WTC11 (cell line): ENCODE measurements around the gene MAP3K7. TPM values are rescaled to one million over a fixed set of nuclear protein-coding genes. Genes with fewer than 3 reads are reported as not detected.

Experiments
- ATAC-seq: fragments of 200-7000 bp; cut with Tn5 transposase; 2 replicates; pipeline ENCODE4 v1.10.0; 2021; ENCODE audit warnings: mild to moderate bottlenecking, moderate library complexity
- CTCF ChIA-PET: fragments of 300-600 bp; sonication (Branson Sonifier 250); formaldehyde crosslinking; loops from one replicate; lab custom pipeline; 2021; ENCODE audit warnings: antibody characterized with exemption; lab: Charles Lee
- POLR2A ChIA-PET: fragments of 350-600 bp; sonication (Branson Sonifier 250); formaldehyde crosslinking; loops from one replicate; lab custom pipeline; 2021; ENCODE audit warnings: antibody characterized with exemption; lab: Charles Lee
- DNase-seq: peaks from one replicate; pipeline ENCODE4 v3.0.0; 2021; ENCODE audit warnings: low spot score
- H3K27ac Mint-ChIP-seq: 2 replicates; pipeline ENCODE4 v1.8.0; 2021; ENCODE audit warnings: mixed read lengths
- H3K27me3 Mint-ChIP-seq: 2 replicates; pipeline ENCODE4 v1.8.0; 2021; ENCODE audit warnings: low read depth, mild to moderate bottlenecking, moderate library complexity, mixed read lengths
- H3K36me3 Mint-ChIP-seq: 2 replicates; pipeline ENCODE4 v1.8.0; 2021; ENCODE audit warnings: mixed read lengths
- H3K4me1 Mint-ChIP-seq: 2 replicates; pipeline ENCODE4 v1.8.0; 2022; ENCODE audit warnings: mixed read lengths
- H3K4me3 Mint-ChIP-seq: 2 replicates; pipeline ENCODE4 v1.8.0; 2021; ENCODE audit warnings: mild to moderate bottlenecking, moderate library complexity, mixed read lengths
- H3K9me3 Mint-ChIP-seq: 2 replicates; pipeline ENCODE4 v1.8.0; 2021; ENCODE audit warnings: mixed read lengths
- CREB1 ChIP-seq: sonication (generic); formaldehyde crosslinking; IDR thresholded peaks from 2 replicates; pipeline ENCODE4 v1.8.0; 2023; ENCODE audit warnings: mild to moderate bottlenecking, missing genetic modification reagents
- CREM ChIP-seq: sonication (generic); formaldehyde crosslinking; IDR thresholded peaks from 2 replicates; pipeline ENCODE4 v1.8.1; 2022; ENCODE audit warnings: mild to moderate bottlenecking, missing genetic modification reagents, moderate library complexity
- ELF4 ChIP-seq: sonication (generic); formaldehyde crosslinking; IDR thresholded peaks from 2 replicates; pipeline ENCODE4 v1.8.1; 2022; ENCODE audit warnings: low read depth, mild to moderate bottlenecking, moderate library complexity, missing genetic modification reagents
- FOXJ3 ChIP-seq: sonication (generic); formaldehyde crosslinking; IDR thresholded peaks from 2 replicates; pipeline ENCODE4 v1.9.0; 2021; ENCODE audit warnings: missing genetic modification reagents, mild to moderate bottlenecking, borderline replicate concordance
- GRHL2 ChIP-seq: fragments of 250-450 bp; sonication (Bioruptor Pico); IDR thresholded peaks from 2 replicates; pipeline ENCODE4 v1.8.0; 2022; ENCODE audit warnings: mild to moderate bottlenecking, moderate library complexity; ENCODE audit not compliant: insufficient replicate concordance, severe bottlenecking
- KAT7 ChIP-seq: sonication (generic); formaldehyde crosslinking; IDR thresholded peaks from 2 replicates; pipeline ENCODE4 v1.8.1; 2023; ENCODE audit warnings: missing genetic modification reagents, mild to moderate bottlenecking, borderline replicate concordance
- MXD4 ChIP-seq: fragments of 250-450 bp; sonication (Bioruptor Pico); IDR thresholded peaks from 2 replicates; pipeline ENCODE4 v1.8.0; 2021; ENCODE audit warnings: mild to moderate bottlenecking, moderate library complexity, borderline replicate concordance
- OVOL2 ChIP-seq: fragments of 250-450 bp; sonication (Bioruptor Pico); IDR thresholded peaks from 2 replicates; pipeline ENCODE4 v1.9.0; 2021; ENCODE audit warnings: mild to moderate bottlenecking, borderline replicate concordance
- SMAD4 ChIP-seq: sonication (generic); formaldehyde crosslinking; IDR thresholded peaks from 2 replicates; pipeline ENCODE4 v1.8.0; 2022; ENCODE audit warnings: mild to moderate bottlenecking, missing genetic modification reagents
- SP1 ChIP-seq: sonication (generic); formaldehyde crosslinking; conservative IDR thresholded peaks from 2 replicates; pipeline ENCODE4 v1.8.1; 2022; ENCODE audit warnings: missing genetic modification reagents
- TCF7 ChIP-seq: sonication (generic); formaldehyde crosslinking; IDR thresholded peaks from 2 replicates; pipeline ENCODE4 v1.8.0; 2022; ENCODE audit warnings: mild to moderate bottlenecking, low read depth, missing genetic modification reagents, moderate library complexity
- ZBTB21 ChIP-seq: sonication (generic); formaldehyde crosslinking; IDR thresholded peaks from 2 replicates; pipeline ENCODE4 v1.8.1; 2023; ENCODE audit warnings: mild to moderate bottlenecking, missing genetic modification reagents, borderline replicate concordance
- ZNF263 ChIP-seq: sonication (generic); formaldehyde crosslinking; IDR thresholded peaks from 2 replicates; pipeline ENCODE4 v1.8.1; 2022; ENCODE audit warnings: low read depth, mild to moderate bottlenecking, moderate library complexity, missing genetic modification reagents
- total RNA-seq: library from RNA; stranded (reverse); gene quantifications from 3 replicates; pipeline ENCODE4 v1.2.3, GENCODE V29; 2021
- TF ChIP-seq, protein P1 (sequence below): sonication (generic); formaldehyde crosslinking; IDR thresholded peaks from 2 replicates; pipeline ENCODE4 v1.8.1; 2023; ENCODE audit warnings: mild to moderate bottlenecking, moderate library complexity, missing genetic modification reagents
- TF ChIP-seq, protein P2 (sequence below): sonication (generic); formaldehyde crosslinking; IDR thresholded peaks from 2 replicates; pipeline ENCODE4 v1.8.1; 2023; ENCODE audit warnings: mild to moderate bottlenecking, missing genetic modification reagents, borderline replicate concordance
- TF ChIP-seq, protein P3 (sequence below): fragments of 250-450 bp; sonication (Bioruptor Pico); conservative IDR thresholded peaks from 2 replicates; pipeline ENCODE4 v1.9.0; 2021; ENCODE audit warnings: mild to moderate bottlenecking
- TF ChIP-seq, protein P4 (sequence below): sonication (generic); formaldehyde crosslinking; IDR thresholded peaks from 2 replicates; pipeline ENCODE4 v1.8.1; 2023; ENCODE audit warnings: mild to moderate bottlenecking, missing genetic modification reagents, moderate library complexity
- TF ChIP-seq, protein P5 (sequence below): sonication (generic); formaldehyde crosslinking; conservative IDR thresholded peaks from 2 replicates; pipeline ENCODE4 v1.8.1; 2022; ENCODE audit warnings: mild to moderate bottlenecking, missing genetic modification reagents
- TF ChIP-seq, protein P6 (sequence below): fragments of 250-450 bp; sonication (Bioruptor Pico); IDR thresholded peaks from 2 replicates; pipeline ENCODE4 v1.9.0; 2021; ENCODE audit warnings: mild to moderate bottlenecking, borderline replicate concordance

MAP3K7 gene
- total RNA-seq, 1 experiment from 2014 or later, result 36.7 TPM

DNA sequence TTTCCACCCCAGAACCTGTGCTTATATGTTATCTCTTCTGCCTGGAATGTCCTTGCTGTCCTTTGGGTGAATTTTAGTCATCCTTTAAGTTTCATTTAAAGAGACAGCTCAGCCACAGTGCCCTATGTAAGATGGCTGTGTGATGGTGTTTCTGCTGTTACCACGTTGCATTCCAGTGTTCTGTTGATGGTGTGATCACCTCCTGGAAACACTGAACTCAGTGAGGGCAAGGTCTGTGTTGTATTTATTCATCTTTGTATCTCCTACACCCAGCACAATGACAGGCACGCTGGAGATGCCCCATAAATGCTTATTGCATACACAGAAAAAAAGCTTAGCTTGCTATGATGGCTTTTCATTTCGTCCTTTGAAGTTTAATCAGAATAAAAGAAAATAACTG is 102.5 kb downstream of the MAP3K7 start (continued):
- TF ChIP-seq TCF7 (CRISPR knock-in tag), result no peak

DNA sequence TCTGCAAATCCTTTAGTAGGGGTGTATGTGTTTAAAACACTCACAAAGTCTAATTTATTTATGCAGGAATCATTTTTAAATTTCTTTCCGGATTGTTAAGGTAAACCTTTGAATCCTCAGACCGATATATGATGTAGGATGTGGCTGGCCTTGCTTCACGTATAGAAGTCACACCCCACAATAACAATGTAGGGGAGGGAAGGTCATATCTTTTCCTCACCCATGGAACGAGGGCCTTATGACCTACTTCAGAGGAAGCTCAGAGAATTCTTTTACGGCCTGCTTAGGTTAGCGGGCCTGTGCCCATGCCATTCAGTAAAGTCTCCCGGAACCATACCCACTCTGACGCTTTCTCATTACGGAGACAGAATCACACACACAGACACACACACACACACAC is 102.9 kb downstream of the MAP3K7 start:
- no peak for ATAC-seq
- H3K4me3 Mint-ChIP-seq, result no peak overlapping the region
- peaks cover 28% of the 10 kb centered on the region for H3K9me3 Mint-ChIP-seq
- POLR2A ChIA-PET, result no interaction called here
- CTCF ChIA-PET, result interaction anchor here (0.9 to 1.8 kb wide), 2 partner anchors 8 to 544 kb away, joined by 4 to 8 read pairs; no protein-coding TSS in a partner anchor
- peaks cover 25% of the 10 kb centered on the region for H3K36me3 Mint-ChIP-seq
- TF ChIP-seq MXD4 (CRISPR knock-in tag), result no peak
- no peak for TF ChIP-seq CREB1 (CRISPR knock-in tag)
- no peak for TF ChIP-seq FOXJ3 (CRISPR knock-in tag)
- TF ChIP-seq, protein P1, sequence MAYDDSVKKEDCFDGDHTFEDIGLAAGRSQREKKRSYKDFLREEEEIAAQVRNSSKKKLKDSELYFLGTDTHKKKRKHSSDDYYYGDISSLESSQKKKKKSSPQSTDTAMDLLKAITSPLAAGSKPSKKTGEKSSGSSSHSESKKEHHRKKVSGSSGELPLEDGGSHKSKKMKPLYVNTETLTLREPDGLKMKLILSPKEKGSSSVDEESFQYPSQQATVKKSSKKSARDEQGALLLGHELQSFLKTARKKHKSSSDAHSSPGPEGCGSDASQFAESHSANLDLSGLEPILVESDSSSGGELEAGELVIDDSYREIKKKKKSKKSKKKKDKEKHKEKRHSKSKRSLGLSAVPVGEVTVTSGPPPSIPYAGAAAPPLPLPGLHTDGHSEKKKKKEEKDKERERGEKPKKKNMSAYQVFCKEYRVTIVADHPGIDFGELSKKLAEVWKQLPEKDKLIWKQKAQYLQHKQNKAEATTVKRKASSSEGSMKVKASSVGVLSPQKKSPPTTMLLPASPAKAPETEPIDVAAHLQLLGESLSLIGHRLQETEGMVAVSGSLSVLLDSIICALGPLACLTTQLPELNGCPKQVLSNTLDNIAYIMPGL, result no peak
- TF ChIP-seq, protein P2, sequence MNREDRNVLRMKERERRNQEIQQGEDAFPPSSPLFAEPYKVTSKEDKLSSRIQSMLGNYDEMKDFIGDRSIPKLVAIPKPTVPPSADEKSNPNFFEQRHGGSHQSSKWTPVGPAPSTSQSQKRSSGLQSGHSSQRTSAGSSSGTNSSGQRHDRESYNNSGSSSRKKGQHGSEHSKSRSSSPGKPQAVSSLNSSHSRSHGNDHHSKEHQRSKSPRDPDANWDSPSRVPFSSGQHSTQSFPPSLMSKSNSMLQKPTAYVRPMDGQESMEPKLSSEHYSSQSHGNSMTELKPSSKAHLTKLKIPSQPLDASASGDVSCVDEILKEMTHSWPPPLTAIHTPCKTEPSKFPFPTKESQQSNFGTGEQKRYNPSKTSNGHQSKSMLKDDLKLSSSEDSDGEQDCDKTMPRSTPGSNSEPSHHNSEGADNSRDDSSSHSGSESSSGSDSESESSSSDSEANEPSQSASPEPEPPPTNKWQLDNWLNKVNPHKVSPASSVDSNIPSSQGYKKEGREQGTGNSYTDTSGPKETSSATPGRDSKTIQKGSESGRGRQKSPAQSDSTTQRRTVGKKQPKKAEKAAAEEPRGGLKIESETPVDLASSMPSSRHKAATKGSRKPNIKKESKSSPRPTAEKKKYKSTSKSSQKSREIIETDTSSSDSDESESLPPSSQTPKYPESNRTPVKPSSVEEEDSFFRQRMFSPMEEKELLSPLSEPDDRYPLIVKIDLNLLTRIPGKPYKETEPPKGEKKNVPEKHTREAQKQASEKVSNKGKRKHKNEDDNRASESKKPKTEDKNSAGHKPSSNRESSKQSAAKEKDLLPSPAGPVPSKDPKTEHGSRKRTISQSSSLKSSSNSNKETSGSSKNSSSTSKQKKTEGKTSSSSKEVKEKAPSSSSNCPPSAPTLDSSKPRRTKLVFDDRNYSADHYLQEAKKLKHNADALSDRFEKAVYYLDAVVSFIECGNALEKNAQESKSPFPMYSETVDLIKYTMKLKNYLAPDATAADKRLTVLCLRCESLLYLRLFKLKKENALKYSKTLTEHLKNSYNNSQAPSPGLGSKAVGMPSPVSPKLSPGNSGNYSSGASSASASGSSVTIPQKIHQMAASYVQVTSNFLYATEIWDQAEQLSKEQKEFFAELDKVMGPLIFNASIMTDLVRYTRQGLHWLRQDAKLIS (CRISPR knock-in tag), result no peak
- TF ChIP-seq ELF4 (CRISPR knock-in tag), result no peak
- TF ChIP-seq ZBTB21 (CRISPR knock-in tag), result no peak
- TF ChIP-seq KAT7, result no peak
- no peak for TF ChIP-seq ZNF263 (CRISPR knock-in tag)
- TF ChIP-seq, protein P3, sequence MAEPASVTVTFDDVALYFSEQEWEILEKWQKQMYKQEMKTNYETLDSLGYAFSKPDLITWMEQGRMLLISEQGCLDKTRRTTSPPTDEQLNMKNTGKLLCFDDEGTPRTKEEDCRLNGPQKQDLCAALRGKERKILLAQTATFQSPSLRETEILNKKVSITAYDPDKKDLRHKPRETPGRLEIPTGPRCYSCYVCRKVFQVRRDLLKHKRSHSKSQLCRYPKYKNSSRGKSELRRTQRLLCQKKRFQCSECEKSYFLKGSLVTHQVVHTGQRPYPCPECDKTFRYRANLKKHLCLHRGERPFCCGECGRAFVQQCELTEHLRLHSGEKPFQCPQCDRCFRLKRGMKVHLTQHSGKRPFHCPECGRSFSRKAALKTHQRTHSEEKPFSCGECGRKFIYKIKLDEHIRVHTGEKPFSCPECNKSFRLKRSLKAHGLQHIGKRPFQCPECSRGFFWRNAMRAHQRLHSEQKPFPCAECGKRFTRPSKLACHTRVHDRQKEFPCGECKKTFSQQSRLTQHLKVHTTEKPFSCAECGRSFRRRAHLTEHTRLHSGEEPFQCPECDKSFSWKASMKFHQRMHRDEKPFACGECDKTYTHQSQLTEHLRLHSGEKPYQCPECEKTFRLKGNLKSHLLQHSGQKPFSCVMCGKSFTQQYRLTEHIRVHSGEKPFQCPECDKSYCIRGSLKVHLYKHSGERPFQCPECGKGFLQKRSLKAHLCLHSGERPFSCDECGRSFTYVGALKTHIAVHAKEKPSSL, result no peak
- TF ChIP-seq, protein P4, sequence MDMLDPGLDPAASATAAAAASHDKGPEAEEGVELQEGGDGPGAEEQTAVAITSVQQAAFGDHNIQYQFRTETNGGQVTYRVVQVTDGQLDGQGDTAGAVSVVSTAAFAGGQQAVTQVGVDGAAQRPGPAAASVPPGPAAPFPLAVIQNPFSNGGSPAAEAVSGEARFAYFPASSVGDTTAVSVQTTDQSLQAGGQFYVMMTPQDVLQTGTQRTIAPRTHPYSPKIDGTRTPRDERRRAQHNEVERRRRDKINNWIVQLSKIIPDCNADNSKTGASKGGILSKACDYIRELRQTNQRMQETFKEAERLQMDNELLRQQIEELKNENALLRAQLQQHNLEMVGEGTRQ (CRISPR knock-in tag), result no peak
- no peak for TF ChIP-seq OVOL2 (CRISPR knock-in tag)
- TF ChIP-seq SMAD4 (CRISPR knock-in tag), result no peak
- TF ChIP-seq, protein P5, sequence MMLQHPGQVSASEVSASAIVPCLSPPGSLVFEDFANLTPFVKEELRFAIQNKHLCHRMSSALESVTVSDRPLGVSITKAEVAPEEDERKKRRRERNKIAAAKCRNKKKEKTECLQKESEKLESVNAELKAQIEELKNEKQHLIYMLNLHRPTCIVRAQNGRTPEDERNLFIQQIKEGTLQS (CRISPR knock-in tag), result no peak
- TF ChIP-seq SP1 (CRISPR knock-in tag), result no peak
- no peak for TF ChIP-seq GRHL2 (CRISPR knock-in tag)
- TF ChIP-seq, protein P6, sequence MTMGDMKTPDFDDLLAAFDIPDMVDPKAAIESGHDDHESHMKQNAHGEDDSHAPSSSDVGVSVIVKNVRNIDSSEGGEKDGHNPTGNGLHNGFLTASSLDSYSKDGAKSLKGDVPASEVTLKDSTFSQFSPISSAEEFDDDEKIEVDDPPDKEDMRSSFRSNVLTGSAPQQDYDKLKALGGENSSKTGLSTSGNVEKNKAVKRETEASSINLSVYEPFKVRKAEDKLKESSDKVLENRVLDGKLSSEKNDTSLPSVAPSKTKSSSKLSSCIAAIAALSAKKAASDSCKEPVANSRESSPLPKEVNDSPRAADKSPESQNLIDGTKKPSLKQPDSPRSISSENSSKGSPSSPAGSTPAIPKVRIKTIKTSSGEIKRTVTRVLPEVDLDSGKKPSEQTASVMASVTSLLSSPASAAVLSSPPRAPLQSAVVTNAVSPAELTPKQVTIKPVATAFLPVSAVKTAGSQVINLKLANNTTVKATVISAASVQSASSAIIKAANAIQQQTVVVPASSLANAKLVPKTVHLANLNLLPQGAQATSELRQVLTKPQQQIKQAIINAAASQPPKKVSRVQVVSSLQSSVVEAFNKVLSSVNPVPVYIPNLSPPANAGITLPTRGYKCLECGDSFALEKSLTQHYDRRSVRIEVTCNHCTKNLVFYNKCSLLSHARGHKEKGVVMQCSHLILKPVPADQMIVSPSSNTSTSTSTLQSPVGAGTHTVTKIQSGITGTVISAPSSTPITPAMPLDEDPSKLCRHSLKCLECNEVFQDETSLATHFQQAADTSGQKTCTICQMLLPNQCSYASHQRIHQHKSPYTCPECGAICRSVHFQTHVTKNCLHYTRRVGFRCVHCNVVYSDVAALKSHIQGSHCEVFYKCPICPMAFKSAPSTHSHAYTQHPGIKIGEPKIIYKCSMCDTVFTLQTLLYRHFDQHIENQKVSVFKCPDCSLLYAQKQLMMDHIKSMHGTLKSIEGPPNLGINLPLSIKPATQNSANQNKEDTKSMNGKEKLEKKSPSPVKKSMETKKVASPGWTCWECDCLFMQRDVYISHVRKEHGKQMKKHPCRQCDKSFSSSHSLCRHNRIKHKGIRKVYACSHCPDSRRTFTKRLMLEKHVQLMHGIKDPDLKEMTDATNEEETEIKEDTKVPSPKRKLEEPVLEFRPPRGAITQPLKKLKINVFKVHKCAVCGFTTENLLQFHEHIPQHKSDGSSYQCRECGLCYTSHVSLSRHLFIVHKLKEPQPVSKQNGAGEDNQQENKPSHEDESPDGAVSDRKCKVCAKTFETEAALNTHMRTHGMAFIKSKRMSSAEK, result no peak
- no peak for TF ChIP-seq CREM (CRISPR knock-in tag)
- peaks cover 38% of the 10 kb centered on the region for H3K4me1 Mint-ChIP-seq
- H3K27me3 Mint-ChIP-seq, result peaks cover 2% of the 10 kb centered on the region; the same call in 1 of the 2 replicates
- no peak overlapping the region for H3K27ac Mint-ChIP-seq
- DNase-seq, result no peak
